MM.1S (cell line): ENCODE measurements around the gene PSENEN.
"Not testable (repeated sequence)": the region's sequence is repeated elsewhere in the genome, so short reads cannot be mapped to it uniquely, and the experiment has no call there.

ENCODE experiments used
- DNase-seq: peaks from one replicate; pipeline ENCODE4 v3.0.0-alpha.2; 2015
- H2AFZ ChIP-seq: fragments of 300-600 bp; sonication (generic); 2 replicates; pipeline ENCODE4 v1.6.0; 2016; ENCODE audit warnings: antibody characterized with exemption, low read length
- H3F3A ChIP-seq: fragments of 300-600 bp; sonication (generic); 2 replicates; pipeline ENCODE4 v1.6.1; 2016; ENCODE audit warnings: mild to moderate bottlenecking, antibody characterized with exemption, low read length, moderate library complexity, mixed read lengths; ENCODE audit not compliant: insufficient read depth
- H3K27ac ChIP-seq: fragments of 300-600 bp; sonication (generic); 2 replicates; pipeline ENCODE4 v1.5.1; 2016; ENCODE audit warnings: mild to moderate bottlenecking, low read length
- H3K27me3 ChIP-seq: fragments of 300-600 bp; sonication (generic); replicated peaks from 2 replicates; pipeline ENCODE4 v1.6.0; 2016; ENCODE audit warnings: low read length; ENCODE audit not compliant: insufficient read depth
- H3K36me3 ChIP-seq: fragments of 300-600 bp; sonication (generic); replicated peaks from 2 replicates; pipeline ENCODE4 v1.6.1; 2016; ENCODE audit warnings: mild to moderate bottlenecking, low read length, mixed read lengths; ENCODE audit not compliant: insufficient read depth
- H3K4me1 ChIP-seq: fragments of 300-600 bp; sonication (generic); 2 replicates; pipeline ENCODE4 v1.6.1; 2016; ENCODE audit warnings: low read length, mixed read lengths
- H3K4me2 ChIP-seq: fragments of 300-600 bp; sonication (generic); 2 replicates; pipeline ENCODE4 v1.6.0; 2016; ENCODE audit warnings: low read depth, low read length
- H3K4me3 ChIP-seq: fragments of 300-600 bp; sonication (generic); 2 replicates; pipeline ENCODE4 v1.5.1; 2016; ENCODE audit warnings: low read length, mixed read lengths
- H3K79me2 ChIP-seq: fragments of 300-600 bp; sonication (generic); 2 replicates; pipeline ENCODE4 v1.6.1; 2016; ENCODE audit warnings: mixed run types, low read length, mixed read lengths
- H3K9ac ChIP-seq: fragments of 300-600 bp; sonication (generic); 2 replicates; pipeline ENCODE4 v1.6.1; 2016; ENCODE audit warnings: low read length, mixed read lengths
- H3K9me2 ChIP-seq: fragments of 300-600 bp; sonication (generic); replicated peaks from 2 replicates; pipeline ENCODE4 v1.6.1; 2016; ENCODE audit warnings: mild to moderate bottlenecking, low read length, mixed read lengths; ENCODE audit not compliant: insufficient read depth
- H3K9me3 ChIP-seq: fragments of 300-600 bp; sonication (generic); replicated peaks from 2 replicates; pipeline ENCODE4 v1.6.1; 2016; ENCODE audit warnings: mild to moderate bottlenecking, low read length, mixed read lengths; ENCODE audit not compliant: insufficient read depth
- H4K20me1 ChIP-seq: fragments of 300-600 bp; sonication (generic); 2 replicates; pipeline ENCODE4 v1.6.1; 2016; ENCODE audit warnings: mild to moderate bottlenecking, low read length, moderate library complexity, mixed read lengths; ENCODE audit not compliant: insufficient read depth
- CTCF ChIP-seq: fragments of 300-600 bp; sonication (generic); IDR thresholded peaks from 2 replicates; pipeline ENCODE4 v1.5.1; 2016; ENCODE audit warnings: antibody characterized with exemption, low read length, mixed read lengths
- EZH2 ChIP-seq: fragments of 300-600 bp; sonication (generic); optimal IDR thresholded peaks from 2 replicates; pipeline ENCODE3; 2017; ENCODE audit warnings: low read depth, mild to moderate bottlenecking, antibody characterized with exemption, low read length, mixed read lengths
- EZH2phosphoT487 ChIP-seq: fragments of 300-600 bp; sonication (generic); IDR thresholded peaks from 2 replicates; pipeline ENCODE4 v1.6.1; 2018; ENCODE audit warnings: antibody characterized with exemption, low read length

The PSENEN gene

GRCh38 chr19:35767288-35768081 lies 22.0 kb downstream of the PSENEN start:
- no peaks in the 10 kb centered on the region for H3K79me2 ChIP-seq
- H3K9ac ChIP-seq: no peak overlapping the region
- TF ChIP-seq CTCF (no peak), EZH2phosphoT487 (no peak), EZH2 (no peak)
- H4K20me1 ChIP-seq: no peaks in the 10 kb centered on the region
- no peaks in the 10 kb centered on the region for H3K36me3 ChIP-seq
- no peak overlapping the region for H3K27ac ChIP-seq
- DNase-seq: no peak
- no peaks in the 10 kb centered on the region for H3K27me3 ChIP-seq
- no peak overlapping the region for H2AFZ ChIP-seq
- no peak overlapping the region for H3K4me3 ChIP-seq
- H3K4me2 ChIP-seq: no peak overlapping the region
- no peaks in the 10 kb centered on the region for H3K4me1 ChIP-seq
- H3K9me3 ChIP-seq: no peaks in the 10 kb centered on the region
- no peaks in the 10 kb centered on the region for H3F3A ChIP-seq
- no peaks in the 10 kb centered on the region for H3K9me2 ChIP-seq

- no peaks in the 10 kb centered on the region for H4K20me1 ChIP-seq
- no peaks in the 10 kb centered on the region for H3K79me2 ChIP-seq
- H3F3A ChIP-seq: no peaks in the 10 kb centered on the region
- no peak for DNase-seq
- no peaks in the 10 kb centered on the region for H3K9me3 ChIP-seq
- no peak overlapping the region for H2AFZ ChIP-seq
- no peaks in the 10 kb centered on the region for H3K9me2 ChIP-seq
- H3K36me3 ChIP-seq: no peaks in the 10 kb centered on the region
- H3K4me2 ChIP-seq: no peak overlapping the region
- H3K9ac ChIP-seq: no peak overlapping the region
- TF ChIP-seq EZH2 (no peak), EZH2phosphoT487 (no peak), CTCF (no peak)
- no peaks in the 10 kb centered on the region for H3K27me3 ChIP-seq
- H3K4me3 ChIP-seq: no peak overlapping the region
- H3K4me1 ChIP-seq: no peaks in the 10 kb centered on the region
- no peak overlapping the region for H3K27ac ChIP-seq
Measured at GRCh38 chr19:35768082-35768421, 22.6 kb downstream of the PSENEN start.

- H3K9me3 ChIP-seq, H2AFZ ChIP-seq, H3F3A ChIP-seq, H3K4me3 ChIP-seq, H3K9ac ChIP-seq, H3K36me3 ChIP-seq, DNase-seq, H3K27ac ChIP-seq, H4K20me1 ChIP-seq, H3K9me2 ChIP-seq, H3K4me2 ChIP-seq, H3K27me3 ChIP-seq: not testable (repeated sequence)
- H3K79me2 ChIP-seq: peaks cover 13% of the 10 kb centered on the region
- H3K4me1 ChIP-seq: peaks cover 12% of the 10 kb centered on the region
Measured at GRCh38 chr19:35772362-35772761, 26.9 kb downstream of the PSENEN start.

GRCh38 chr19:35773020-35773806 lies 27.8 kb downstream of the PSENEN start:
- H3K79me2 ChIP-seq: peaks cover 13% of the 10 kb centered on the region
- no peaks in the 10 kb centered on the region for H3K36me3 ChIP-seq
- peaks cover 12% of the 10 kb centered on the region for H3K4me1 ChIP-seq
- TF ChIP-seq EZH2 (no peak), CTCF (no peak), EZH2phosphoT487 (no peak)
- no peak overlapping the region for H3K4me3 ChIP-seq
- no peak for DNase-seq
- H3K27me3 ChIP-seq: no peaks in the 10 kb centered on the region
- H3F3A ChIP-seq: no peaks in the 10 kb centered on the region
- no peaks in the 10 kb centered on the region for H4K20me1 ChIP-seq
- H3K27ac ChIP-seq: no peak overlapping the region
- H3K4me2 ChIP-seq: no peak overlapping the region
- no peak overlapping the region for H3K9ac ChIP-seq
- H3K9me3 ChIP-seq: no peaks in the 10 kb centered on the region
- no peaks in the 10 kb centered on the region for H3K9me2 ChIP-seq
- H2AFZ ChIP-seq: no peak overlapping the region
